Suprapubic skin (tissue), 4 donors: Measurements from ENCODE around the gene ANG. TPM values are rescaled to one million over a fixed set of nuclear protein-coding genes. Genes with fewer than 3 reads are reported as not detected.
"Not testable (repeated sequence)": the region's sequence is repeated elsewhere in the genome, so short reads cannot be mapped to it uniquely, and the experiment has no call there.

Experiments
- DNase-seq, 2 donors: peaks; one replicate each; pipeline ENCODE4 v3.0.0-alpha.2; 2019; ENCODE audit warnings: low spot score in 2 of 2
- H3K27ac ChIP-seq: fragments of 200-600 bp; sonication (generic); one replicate; pipeline ENCODE4 v1.5.1; 2019
- H3K27me3 ChIP-seq: fragments of 200-600 bp; sonication (generic); one replicate; pipeline ENCODE4 v1.5.1; 2019
- H3K36me3 ChIP-seq: fragments of 200-600 bp; sonication (generic); one replicate; pipeline ENCODE4 v1.5.1; 2019
- H3K4me1 ChIP-seq: fragments of 200-600 bp; sonication (generic); one replicate; pipeline ENCODE4 v1.5.1; 2019
- H3K4me3 ChIP-seq: fragments of 200-600 bp; sonication (generic); one replicate; pipeline ENCODE4 v1.5.1; 2019; ENCODE audit warnings: mild to moderate bottlenecking
- H3K9me3 ChIP-seq: fragments of 200-600 bp; sonication (generic); one replicate; pipeline ENCODE4 v1.5.1; 2019
- CTCF ChIP-seq, 2 donors: fragments of 200-600 bp in 1 of 2; fragments of 450-650 bp in 1 of 2; sonication (generic) in 1 of 2; IDR thresholded peaks; one replicate each; pipeline ENCODE4 v1.5.1; 2016 to 2019; ENCODE audit warnings: antibody characterized with exemption in 2 of 2, mild to moderate bottlenecking in 1 of 2, moderate library complexity in 1 of 2
- EP300 ChIP-seq: sonication (generic); formaldehyde crosslinking; IDR thresholded peaks from one replicate; pipeline ENCODE4 v1.6.1; 2017; ENCODE audit warnings: antibody characterized with exemption
- POLR2A ChIP-seq, 2 donors: fragments of 450-650 bp; IDR thresholded peaks; one replicate each; pipeline ENCODE4 v1.6.1; 2017; ENCODE audit warnings: antibody characterized with exemption in 2 of 2, mild to moderate bottlenecking in 2 of 2, moderate library complexity in 2 of 2
- POLR2AphosphoS5 ChIP-seq, 3 donors: sonication (generic); formaldehyde crosslinking; IDR thresholded peaks; one replicate each; pipeline ENCODE4 v1.6.1; 2017; ENCODE audit warnings: antibody characterized with exemption in 3 of 3
- WGBS: methylation state at CpG from one replicate; pipeline ENCODE4 v1.1.5; 2018; 5-methylcytosine and 5-hydroxymethylcytosine counted together
- total RNA-seq, 4 donors: library from RNA; depleted of rRNA; stranded (reverse); fragments of >200 nt; gene quantifications; one replicate each; pipeline ENCODE4 v1.1.0, GENCODE V29; 2016

ANG gene
- total RNA-seq, 4 donors from 2014 or later, result 19.3 to 46.9 (median 27.1) TPM

GRCh38 chr14:20723488-20723887, 34.9 kb downstream of the ANG start:
- Histone ChIP-seq H3K9me3 (no peaks in the 10 kb centered on the region), H3K4me1 (peaks cover 9% of the 10 kb centered on the region), H3K4me3 (no peak overlapping the region), H3K27ac (no peak overlapping the region), H3K36me3 (no peaks in the 10 kb centered on the region), H3K27me3 (peaks cover 10% of the 10 kb centered on the region)
- DNase-seq, result no peak
- TF ChIP-seq POLR2A (IDR thresholded peaks at IDR 0.05), result no peak
- TF ChIP-seq POLR2AphosphoS5 (IDR thresholded peaks at IDR 0.05), result no peak
- no peak for TF ChIP-seq CTCF (IDR thresholded peaks at IDR 0.05)
- no peak for TF ChIP-seq EP300
- 57% methylated on average over 19 of the region's 28 CpGs for WGBS

GRCh38 chr14:20726121-20726520, 37.6 kb downstream of the ANG start:
- DNase-seq, H3K27me3 ChIP-seq, H3K4me1 ChIP-seq, H3K36me3 ChIP-seq, H3K4me3 ChIP-seq, H3K9me3 ChIP-seq: not testable (repeated sequence)
- 81% methylated on average over 3 of the region's 3 CpGs for WGBS
- peak overlapping the region; percentile 16 for H3K27ac ChIP-seq

GRCh38 chr14:20726531-20726930, 38.0 kb downstream of the ANG start:
- Histone ChIP-seq H3K27me3 (peaks cover 10% of the 10 kb centered on the region), H3K27ac (peak overlapping the region; percentile 16), H3K36me3 (no peaks in the 10 kb centered on the region), H3K9me3 (no peaks in the 10 kb centered on the region), H3K4me1 (no peaks in the 10 kb centered on the region), H3K4me3 (no peak overlapping the region)
- no peak for DNase-seq
- no peak for TF ChIP-seq EP300
- TF ChIP-seq POLR2A (IDR thresholded peaks at IDR 0.05), result no peak
- 68% methylated on average over 1 of the region's 1 CpG for WGBS

- Histone ChIP-seq H3K27ac (no peak overlapping the region), H3K9me3 (no peaks in the 10 kb centered on the region), H3K36me3 (no peaks in the 10 kb centered on the region), H3K4me3 (no peak overlapping the region), H3K27me3 (no peaks in the 10 kb centered on the region), H3K4me1 (no peaks in the 10 kb centered on the region)
- no peak for DNase-seq
- WGBS, result 76% methylated on average over 6 of the region's 6 CpGs
- TF ChIP-seq CTCF (IDR thresholded peaks at IDR 0.05), result no peak
- no peak for TF ChIP-seq POLR2AphosphoS5 (IDR thresholded peaks at IDR 0.05)
- no peak for TF ChIP-seq POLR2A (IDR thresholded peaks at IDR 0.05)
- TF ChIP-seq EP300, result no peak
Observed at GRCh38 chr14:20730891-20731290, 42.3 kb downstream of the ANG start.

GRCh38 chr14:20732477-20732876, 43.9 kb downstream of the ANG start:
- H3K36me3 ChIP-seq, result no peaks in the 10 kb centered on the region
- no peaks in the 10 kb centered on the region for H3K9me3 ChIP-seq
- H3K4me3 ChIP-seq, result no peak overlapping the region
- 86% methylated on average over 5 of the region's 5 CpGs for WGBS
- no peak for DNase-seq
- no peak overlapping the region for H3K27ac ChIP-seq
- no peaks in the 10 kb centered on the region for H3K4me1 ChIP-seq
- no peak for TF ChIP-seq EP300
- TF ChIP-seq POLR2A (IDR thresholded peaks at IDR 0.05), result no peak
- TF ChIP-seq POLR2AphosphoS5 (IDR thresholded peaks at IDR 0.05), result no peak
- TF ChIP-seq CTCF (IDR thresholded peaks at IDR 0.05), result no peak
- no peaks in the 10 kb centered on the region for H3K27me3 ChIP-seq

- 67% methylated on average over 6 of the region's 6 CpGs for WGBS
- no peaks in the 10 kb centered on the region for H3K4me1 ChIP-seq
- no peak overlapping the region for H3K27ac ChIP-seq
- no peaks in the 10 kb centered on the region for H3K36me3 ChIP-seq
- no peak overlapping the region for H3K4me3 ChIP-seq
- no peaks in the 10 kb centered on the region for H3K27me3 ChIP-seq
- H3K9me3 ChIP-seq, result no peaks in the 10 kb centered on the region
- no peak for DNase-seq
- TF ChIP-seq POLR2A (IDR thresholded peaks at IDR 0.05) (no peak), EP300 (no peak), CTCF (IDR thresholded peaks at IDR 0.05) (no peak), POLR2AphosphoS5 (IDR thresholded peaks at IDR 0.05) (no peak)
Observed at GRCh38 chr14:20732979-20733635, 44.5 kb downstream of the ANG start.
